Fibroblast of lung (primary cell): ENCODE data around the gene TMEM215.

Experiments used
- EZH2 ChIP-seq: IDR thresholded peaks from 2 replicates; pipeline ENCODE4 v1.5.1; 2012; ENCODE audit warnings: low read length, control low read depth, mild to moderate bottlenecking; ENCODE audit errors: missing control alignments
- TF ChIP-seq, protein P1 (sequence below), 2 donors: IDR thresholded peaks in 1 of 2; conservative IDR thresholded peaks in 1 of 2; 1 replicate in 1 of 2; 2 replicates in 1 of 2; pipeline ENCODE4 v1.5.1; 2011 to 2012; ENCODE audit warnings: low read length in 2 of 2, control low read depth in 1 of 2, inconsistent platforms in 1 of 2, low read depth in 1 of 2, mild to moderate bottlenecking in 1 of 2

DNA sequence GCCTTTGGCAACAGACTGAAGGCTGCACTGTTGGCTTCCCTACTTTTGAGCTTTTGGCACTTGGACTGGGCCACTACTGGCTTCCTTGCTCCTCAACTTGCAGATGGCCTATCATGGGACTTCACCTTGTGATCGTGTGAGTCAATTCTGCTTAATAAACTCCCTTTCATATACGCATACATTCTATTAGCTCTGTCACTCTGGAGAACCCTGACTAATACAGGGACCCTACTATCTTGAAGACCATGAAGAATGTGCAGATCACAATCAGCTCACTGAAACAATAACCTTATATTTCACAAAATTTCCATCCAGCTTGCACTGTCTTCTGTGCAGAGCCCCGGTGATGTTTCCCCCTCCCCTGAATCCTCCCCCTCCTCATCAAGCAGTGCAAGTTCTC lies 39.8 kb downstream of the TMEM215 start:
- TF ChIP-seq, protein P1, sequence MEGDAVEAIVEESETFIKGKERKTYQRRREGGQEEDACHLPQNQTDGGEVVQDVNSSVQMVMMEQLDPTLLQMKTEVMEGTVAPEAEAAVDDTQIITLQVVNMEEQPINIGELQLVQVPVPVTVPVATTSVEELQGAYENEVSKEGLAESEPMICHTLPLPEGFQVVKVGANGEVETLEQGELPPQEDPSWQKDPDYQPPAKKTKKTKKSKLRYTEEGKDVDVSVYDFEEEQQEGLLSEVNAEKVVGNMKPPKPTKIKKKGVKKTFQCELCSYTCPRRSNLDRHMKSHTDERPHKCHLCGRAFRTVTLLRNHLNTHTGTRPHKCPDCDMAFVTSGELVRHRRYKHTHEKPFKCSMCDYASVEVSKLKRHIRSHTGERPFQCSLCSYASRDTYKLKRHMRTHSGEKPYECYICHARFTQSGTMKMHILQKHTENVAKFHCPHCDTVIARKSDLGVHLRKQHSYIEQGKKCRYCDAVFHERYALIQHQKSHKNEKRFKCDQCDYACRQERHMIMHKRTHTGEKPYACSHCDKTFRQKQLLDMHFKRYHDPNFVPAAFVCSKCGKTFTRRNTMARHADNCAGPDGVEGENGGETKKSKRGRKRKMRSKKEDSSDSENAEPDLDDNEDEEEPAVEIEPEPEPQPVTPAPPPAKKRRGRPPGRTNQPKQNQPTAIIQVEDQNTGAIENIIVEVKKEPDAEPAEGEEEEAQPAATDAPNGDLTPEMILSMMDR (conservative IDR thresholded peaks at IDR 0.05 in 1 of 2, IDR thresholded peaks at IDR 0.05 in 1 of 2; ENCODE audit: low read depth in 1 of 2, low read length in 2 of 2): no peak
- TF ChIP-seq EZH2: no peak
